Breast epithelium (tissue), 3 donors: ENCODE data around the gene PHF19.

Experiments
- CTCF ChIP-seq, 3 donors: fragments of 450-650 bp; IDR thresholded peaks; one replicate each; pipeline ENCODE4 v1.5.1; 2016 to 2017; ENCODE audit warnings: antibody characterized with exemption in 3 of 3, mild to moderate bottlenecking in 3 of 3, moderate library complexity in 3 of 3
- POLR2A ChIP-seq: fragments of 450-650 bp; IDR thresholded peaks from one replicate; pipeline ENCODE4 v1.6.1; 2016; ENCODE audit warnings: antibody characterized with exemption, mild to moderate bottlenecking, moderate library complexity
- POLR2AphosphoS5 ChIP-seq, 3 donors: sonication (generic); formaldehyde crosslinking; IDR thresholded peaks; one replicate each; pipeline ENCODE4 v1.6.1; 2017; ENCODE audit warnings: antibody characterized with exemption in 3 of 3

GRCh38 chr9:120905315-120906164, 28.6 kb upstream of the PHF19 start:
- TF ChIP-seq POLR2A (no peak), CTCF (IDR thresholded peaks at IDR 0.05) (no peak), POLR2AphosphoS5 (IDR thresholded peaks at IDR 0.05) (no peak)
